Measurements from ENCODE around the gene PRM2. TPM values are rescaled to one million over a fixed set of nuclear protein-coding genes. Genes with fewer than 3 reads are reported as not detected.

Gene PRM2
- total RNA-seq, 1 experiment from 2014 or later: not detected

DNA sequence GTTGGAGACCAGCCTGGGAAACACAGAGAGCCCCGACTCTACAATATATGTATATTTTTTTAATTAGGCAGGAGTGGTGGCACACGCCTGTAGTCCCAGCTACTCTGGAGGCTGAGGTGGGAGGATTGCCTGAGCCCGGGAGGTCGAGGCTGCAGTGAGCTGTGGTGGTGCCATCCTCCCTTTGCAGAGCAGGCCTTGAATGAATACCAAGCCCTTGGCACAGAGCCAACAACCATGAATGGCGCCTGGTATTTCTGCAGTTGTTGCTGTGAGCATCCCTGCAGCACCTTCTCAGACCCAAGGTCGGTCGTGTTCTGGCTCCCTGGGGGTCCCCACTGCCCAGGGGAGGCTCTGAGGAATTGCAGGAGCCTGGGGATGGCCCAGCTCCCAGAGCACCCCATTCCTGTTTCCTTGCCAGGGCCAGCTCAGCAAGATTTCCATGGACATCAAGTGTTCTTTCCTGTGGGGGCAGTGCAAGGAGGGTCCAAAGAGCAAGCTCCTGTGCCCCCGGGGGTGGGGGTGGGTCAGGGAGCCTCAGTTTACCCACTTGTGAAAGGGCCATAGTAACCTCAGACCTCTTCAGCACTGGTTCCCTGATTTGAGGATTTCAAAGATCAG is 43.4 kb upstream of the PRM2 start:
- no peaks in the 10 kb centered on the region for H3K36me3 ChIP-seq (ENCODE audit: control insufficient read depth, insufficient read depth, low read length)
- CTCF ChIA-PET: no interaction called here
- Mint-ChIP-seq H3K4me3 (ENCODE audit: unreplicated experiment) (no peak overlapping the region), H3K27ac (ENCODE audit: unreplicated experiment) (no peak overlapping the region), H3K36me3 (ENCODE audit: insufficient read depth, unreplicated experiment) (no peaks in the 10 kb centered on the region), H3K27me3 (ENCODE audit: insufficient read depth, unreplicated experiment) (no peaks in the 10 kb centered on the region), H3K9me3 (ENCODE audit: unreplicated experiment) (no peaks in the 10 kb centered on the region), H3K4me1 (ENCODE audit: low read depth, unreplicated experiment) (peaks cover 8% of the 10 kb centered on the region)
- H3K4me1 ChIP-seq: peaks cover 15% of the 10 kb centered on the region
- intact Hi-C loops (cut with micrococcal nuclease; ENCODE audit: unreplicated experiment): no loop called here
- no TSS peak for BruUV-seq (replicated peaks)
- POLR2A ChIA-PET: interaction anchor here (1.4 kb wide), 1 partner anchor 64 kb away, joined by 7 read pairs; the partner anchor contains the start of gene SOCS1
- no peaks in the 10 kb centered on the region for H3K27me3 ChIP-seq (replicated peaks; ENCODE audit: control insufficient read depth, insufficient read depth, low read length)
- no peak for TF ChIP-seq CTCF (IDR thresholded peaks at IDR 0.05; ENCODE audit: insufficient read depth in 1 of 2, low read depth in 1 of 2, low read length in 1 of 2, severe bottlenecking in 1 of 2, unreplicated experiment in 1 of 2)
- DNase-seq: no peak
- H3K4me3 ChIP-seq (ENCODE audit: low read depth, low read length): no peak overlapping the region
- no peaks in the 10 kb centered on the region for H3K9me3 ChIP-seq

- Mint-ChIP-seq H3K27me3 (ENCODE audit: insufficient read depth, unreplicated experiment) (no peaks in the 10 kb centered on the region), H3K4me3 (ENCODE audit: unreplicated experiment) (no peak overlapping the region), H3K27ac (ENCODE audit: unreplicated experiment) (no peak overlapping the region), H3K9me3 (ENCODE audit: unreplicated experiment) (no peaks in the 10 kb centered on the region), H3K36me3 (ENCODE audit: insufficient read depth, unreplicated experiment) (peaks cover 3% of the 10 kb centered on the region), H3K4me1 (ENCODE audit: low read depth, unreplicated experiment) (peaks cover 10% of the 10 kb centered on the region)
- intact Hi-C loops (cut with micrococcal nuclease; ENCODE audit: unreplicated experiment): no loop called here
- no TSS peak for BruUV-seq (replicated peaks)
- Histone ChIP-seq H3K9me3 (no peaks in the 10 kb centered on the region), H3K27me3 (replicated peaks; ENCODE audit: control insufficient read depth, insufficient read depth, low read length) (no peaks in the 10 kb centered on the region), H3K4me3 (ENCODE audit: low read depth, low read length) (no peak overlapping the region), H3K36me3 (ENCODE audit: control insufficient read depth, insufficient read depth, low read length) (no peaks in the 10 kb centered on the region), H3K4me1 (peaks cover 24% of the 10 kb centered on the region)
- ChIA-PET POLR2A (interaction anchor here (0.6 to 1.4 kb wide), 2 partner anchors 10 to 63 kb away, joined by 5 to 7 read pairs; partner anchors contain the start of gene SOCS1), CTCF (no interaction called here)
- no peak for DNase-seq
- no peak for TF ChIP-seq CTCF (IDR thresholded peaks at IDR 0.05; ENCODE audit: insufficient read depth in 1 of 2, low read depth in 1 of 2, low read length in 1 of 2, severe bottlenecking in 1 of 2, unreplicated experiment in 1 of 2)
Observed at GRCh38 chr16:11318817-11319216, 42.5 kb upstream of the PRM2 start.

- Mint-ChIP-seq H3K4me3 (ENCODE audit: unreplicated experiment) (no peak overlapping the region), H3K27ac (ENCODE audit: unreplicated experiment) (peak overlapping the region; percentile 61)
- CTCF ChIA-PET: no interaction called here
Observed at GRCh38 chr16:11316331-11317015, 40.2 kb upstream of the PRM2 start.

More at GRCh38 chr16:11316331-11317015, 40.2 kb upstream of the PRM2 start:
- Histone ChIP-seq H3K36me3 (ENCODE audit: control insufficient read depth, insufficient read depth, low read length) (no peaks in the 10 kb centered on the region), H3K27me3 (replicated peaks; ENCODE audit: control insufficient read depth, insufficient read depth, low read length) (no peaks in the 10 kb centered on the region), H3K9me3 (no peaks in the 10 kb centered on the region), H3K4me1 (peaks cover 38% of the 10 kb centered on the region), H3K4me3 (ENCODE audit: low read depth, low read length) (no peak overlapping the region)
- Mint-ChIP-seq H3K4me1 (ENCODE audit: low read depth, unreplicated experiment) (peaks cover 22% of the 10 kb centered on the region), H3K27me3 (ENCODE audit: insufficient read depth, unreplicated experiment) (no peaks in the 10 kb centered on the region), H3K36me3 (ENCODE audit: insufficient read depth, unreplicated experiment) (peaks cover 12% of the 10 kb centered on the region), H3K9me3 (ENCODE audit: unreplicated experiment) (no peaks in the 10 kb centered on the region)
- intact Hi-C loops (cut with micrococcal nuclease; ENCODE audit: unreplicated experiment): no loop called here
- POLR2A ChIA-PET: no interaction called here
- TF ChIP-seq CTCF (IDR thresholded peaks at IDR 0.05; ENCODE audit: insufficient read depth in 1 of 2, low read depth in 1 of 2, low read length in 1 of 2, severe bottlenecking in 1 of 2, unreplicated experiment in 1 of 2): no peak
- BruUV-seq (replicated peaks): no TSS peak
- DNase-seq: no peak
